ENCODE data around the gene KLHL15.
"Not testable (repeated sequence)": the region's sequence is repeated elsewhere in the genome, so short reads cannot be mapped to it uniquely, and the experiment has no call there.

KLHL15 gene

GRCh38 chrX:24018809-24019208, 8.2 kb downstream of the KLHL15 start:
- no peak for DNase-seq (ENCODE audit: low read depth in 2 of 2)

GRCh38 chrX:24017674-24018073, 9.3 kb downstream of the KLHL15 start:
- DNase-seq (ENCODE audit: low read depth in 2 of 2) = no peak

- DNase-seq (ENCODE audit: low read depth in 2 of 2) = peak; percentile 10 to 46
These were observed 12.5 kb downstream of the KLHL15 start for GRCh38 chrX:24014388-24015018.

DNA sequence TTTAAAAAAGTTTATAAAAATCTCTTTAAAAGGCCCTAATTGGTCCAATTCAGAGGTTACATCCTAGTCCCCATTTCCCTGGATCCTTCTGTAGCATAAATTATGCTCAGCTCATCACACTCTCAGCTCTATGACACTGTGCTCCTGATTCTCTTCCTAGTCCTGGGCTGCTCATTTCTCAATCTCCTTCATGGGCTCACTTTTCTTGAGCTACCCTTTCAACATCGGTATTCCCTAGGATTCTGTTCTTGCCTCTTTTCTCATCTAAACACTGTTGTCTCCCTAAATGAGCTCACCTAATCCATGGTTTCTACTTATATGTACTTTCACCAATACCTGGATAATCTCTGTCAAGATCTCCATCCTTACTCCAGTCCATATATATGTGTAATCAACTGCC, 14.7 kb downstream of the KLHL15 start:
- DNase-seq (ENCODE audit: low read depth in 2 of 2) = no peak

GRCh38 chrX:24005867-24006266, 21.1 kb downstream of the KLHL15 start:
- no peak for DNase-seq (ENCODE audit: low read depth in 2 of 2)

DNA sequence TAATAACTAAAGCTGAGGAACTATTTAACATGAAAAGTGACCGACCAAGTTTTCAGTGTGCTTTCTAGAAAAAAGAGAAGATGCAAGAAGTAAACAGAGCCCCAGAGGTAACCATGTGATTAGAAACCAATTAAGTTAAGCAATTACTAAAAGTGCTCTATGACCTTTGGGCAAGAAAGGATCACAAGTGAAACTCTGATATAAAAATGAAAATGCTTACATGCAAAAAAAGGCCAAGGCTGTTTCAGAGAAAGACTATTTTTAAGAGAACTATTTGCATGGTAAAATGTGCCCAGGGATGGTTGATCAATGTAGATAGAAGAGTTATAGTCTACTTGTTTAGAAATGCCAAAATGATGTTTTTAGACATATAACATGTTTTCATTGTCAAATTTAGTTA, 22.0 kb downstream of the KLHL15 start:
- DNase-seq (ENCODE audit: low read depth in 2 of 2) = no peak

GRCh38 chrX:24002792-24003191, 24.2 kb downstream of the KLHL15 start:
- no peak for DNase-seq (ENCODE audit: low read depth in 2 of 2)

DNA sequence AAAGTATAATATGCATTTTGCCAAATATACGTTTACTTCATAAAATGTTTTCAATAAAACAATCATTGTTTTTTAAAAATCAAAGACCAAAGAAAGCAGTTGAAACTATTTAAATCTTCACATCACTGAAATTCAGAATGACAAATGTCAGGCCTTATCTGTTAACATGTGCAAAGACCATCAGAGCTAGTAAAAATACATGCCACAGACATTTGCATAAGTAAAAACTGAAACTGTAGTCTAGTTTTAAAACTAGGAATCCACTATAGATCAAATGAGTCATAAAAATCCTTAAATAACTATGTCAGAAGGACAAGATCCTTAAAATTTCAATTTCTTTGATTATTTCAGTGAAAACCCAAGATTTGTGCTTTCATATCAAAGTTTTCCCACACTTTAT, 24.8 kb downstream of the KLHL15 start:
- DNase-seq (ENCODE audit: low read depth in 2 of 2) = no peak

- DNase-seq (ENCODE audit: low read depth in 2 of 2) = no peak
These were observed 27.3 kb downstream of the KLHL15 start for GRCh38 chrX:23999671-24000070.

DNA sequence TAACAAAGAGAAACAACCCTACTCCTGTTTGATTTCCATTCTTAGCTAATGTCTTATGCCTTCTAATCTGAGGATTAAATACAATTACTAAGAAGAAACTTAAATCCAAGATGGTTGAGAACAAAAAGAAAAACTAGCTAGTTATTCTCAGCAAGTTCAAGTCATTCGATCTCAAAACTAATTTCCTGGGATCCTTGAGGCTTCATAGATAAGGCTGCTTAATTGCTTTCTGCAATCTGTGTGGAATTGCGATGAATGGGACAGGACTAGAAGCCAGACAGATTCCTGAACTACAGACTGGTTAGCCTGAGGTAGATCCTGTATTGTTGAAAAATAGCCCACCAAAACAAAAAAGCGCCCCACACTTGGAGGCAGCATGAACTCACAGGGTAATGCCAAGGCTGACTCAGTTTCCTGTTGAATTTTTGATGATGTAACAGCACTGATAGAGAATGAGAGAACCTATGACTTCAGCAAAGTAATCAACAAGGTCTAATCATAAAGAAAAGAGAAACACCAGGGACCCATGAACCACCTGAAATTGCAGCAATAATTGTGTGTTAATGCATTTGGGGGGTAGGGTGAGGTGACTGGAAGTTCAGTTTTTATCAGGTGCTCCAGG, 33.9 kb downstream of the KLHL15 start:
- DNase-seq (ENCODE audit: low read depth in 2 of 2) = no peak

DNA sequence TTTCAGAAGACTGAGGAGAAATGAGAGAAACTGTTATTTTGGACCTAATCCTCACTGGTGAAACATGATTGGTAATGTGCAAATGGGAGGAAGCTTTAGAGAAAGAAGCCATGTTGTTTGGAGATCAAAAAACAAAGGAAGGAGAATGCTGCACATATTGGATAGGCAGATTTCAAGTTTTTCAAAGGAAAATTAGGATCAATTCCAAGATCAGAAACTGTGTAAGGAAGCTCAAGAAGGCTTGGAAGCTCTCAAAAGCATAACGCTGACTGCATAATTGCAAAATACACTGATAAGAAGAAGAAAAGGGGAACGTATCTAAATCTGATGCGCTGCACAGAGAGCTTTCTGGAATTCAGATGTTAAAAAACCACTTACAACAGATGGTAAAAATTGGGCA, 34.6 kb downstream of the KLHL15 start:
- no peak for DNase-seq (ENCODE audit: low read depth in 2 of 2)

GRCh38 chrX:23990455-23990854, 36.5 kb downstream of the KLHL15 start:
- DNase-seq (ENCODE audit: low read depth in 2 of 2) = no peak

GRCh38 chrX:23989689-23990088, 37.3 kb downstream of the KLHL15 start:
- no peak for DNase-seq (ENCODE audit: low read depth in 2 of 2)

GRCh38 chrX:23982891-23983290, 44.1 kb downstream of the KLHL15 start:
- no peak for DNase-seq (ENCODE audit: low read depth in 2 of 2)

DNA sequence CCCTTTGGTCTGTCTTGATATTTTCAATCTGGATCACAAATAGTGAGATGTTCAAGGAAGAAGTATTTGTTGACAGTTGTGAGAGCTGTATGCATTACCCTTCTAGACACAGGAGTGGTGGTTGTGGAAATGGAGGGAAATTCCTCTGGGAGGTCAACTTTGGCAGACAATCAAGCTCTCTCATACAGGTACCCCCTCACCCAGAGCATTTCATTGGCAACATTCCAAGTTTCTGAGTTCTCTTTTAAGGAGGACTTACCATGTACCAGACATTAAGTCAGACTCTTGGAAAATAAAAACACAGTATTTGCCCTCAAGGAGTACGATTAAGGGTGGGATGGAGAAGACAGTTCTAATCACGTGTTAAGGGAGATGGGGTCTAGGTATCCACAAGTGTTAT, 45.3 kb downstream of the KLHL15 start:
- no peak for DNase-seq (ENCODE audit: low read depth in 2 of 2)

- no peak for DNase-seq (ENCODE audit: low read depth in 2 of 2)
These were observed 45.8 kb downstream of the KLHL15 start for GRCh38 chrX:23981222-23981621.

DNA sequence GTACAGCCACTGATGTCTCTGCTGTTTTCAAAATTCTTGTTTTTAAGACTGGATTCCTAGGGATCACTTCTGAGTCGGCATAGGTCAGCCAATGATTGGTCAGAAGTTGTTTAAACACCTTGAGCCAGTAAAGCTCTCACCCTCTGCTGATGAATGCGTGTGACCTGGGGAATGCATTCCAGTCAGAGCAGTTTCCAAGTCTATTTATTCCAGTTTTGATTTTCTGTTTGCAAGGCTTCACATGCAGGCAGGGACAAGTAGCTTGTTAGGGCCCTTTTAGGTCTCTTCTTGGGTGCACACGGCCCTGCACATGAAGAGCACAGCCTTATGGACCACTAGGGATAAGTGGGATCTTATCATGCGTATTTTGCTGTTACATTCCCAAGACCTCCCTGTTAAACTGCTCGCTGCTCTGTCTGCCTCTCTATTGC, 47.0 kb downstream of the KLHL15 start:
- DNase-seq (ENCODE audit: low read depth in 2 of 2) = no peak

DNA sequence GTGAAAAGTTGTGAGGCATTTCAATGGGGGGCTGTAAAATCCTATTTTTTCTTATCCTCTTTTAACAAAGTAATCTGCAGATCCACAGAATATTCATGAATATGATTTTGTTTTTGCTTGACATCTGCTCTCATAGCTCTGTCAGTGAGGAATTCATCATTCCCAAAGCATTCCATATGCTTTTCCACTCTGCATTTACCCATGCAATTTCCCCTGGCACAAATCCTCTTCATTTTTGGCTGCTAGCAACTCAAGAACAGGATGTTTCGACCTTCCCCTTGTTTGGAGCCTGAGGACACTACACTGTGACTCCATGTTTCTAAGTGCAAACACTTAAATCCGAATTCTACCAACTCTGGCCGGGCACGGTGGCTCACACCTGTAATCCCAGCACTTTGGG, 48.5 kb downstream of the KLHL15 start:
- DNase-seq (ENCODE audit: low read depth in 2 of 2) = no peak

GRCh38 chrX:23965630-23966029, 61.4 kb downstream of the KLHL15 start:
- not testable (repeated sequence) for DNase-seq (ENCODE audit: low read depth in 2 of 2)

- DNase-seq (ENCODE audit: low read depth in 2 of 2) = no peak
These were observed 62.8 kb downstream of the KLHL15 start for GRCh38 chrX:23964191-23964590.

DNA sequence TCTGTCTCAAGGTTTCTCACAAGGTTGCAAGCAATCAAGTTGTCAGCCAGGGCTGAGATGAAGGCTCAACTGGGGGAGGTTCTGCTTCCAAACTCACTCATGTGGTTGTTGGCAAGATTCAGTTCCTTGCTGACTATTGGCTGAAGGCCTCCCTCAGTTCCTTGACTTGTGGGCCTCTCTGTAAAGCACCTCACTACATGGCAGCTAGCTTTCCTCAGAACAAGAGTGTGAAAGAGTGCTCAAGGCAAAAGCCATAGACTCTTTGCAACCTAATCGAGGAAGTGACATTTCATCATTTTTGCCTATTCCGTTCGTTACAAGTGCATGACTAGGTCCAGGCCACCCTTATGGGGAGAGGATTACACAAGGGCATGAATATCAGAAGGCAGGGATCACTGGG, 67.2 kb downstream of the KLHL15 start:
- no peak for DNase-seq (ENCODE audit: low read depth in 2 of 2)

GRCh38 chrX:23954396-23954795, 72.6 kb downstream of the KLHL15 start:
- no peak for DNase-seq (ENCODE audit: low read depth in 2 of 2)

GRCh38 chrX:23953908-23954269, 73.1 kb downstream of the KLHL15 start:
- DNase-seq (ENCODE audit: low read depth in 2 of 2) = no peak
